ENCODE measurements around the gene OGFOD3. TPM values are rescaled to one million over a fixed set of nuclear protein-coding genes. Genes with fewer than 3 reads are reported as not detected.

OGFOD3 gene
- total and polyA plus RNA-seq, 2 donors (not counting 1 experiment from before 2014, with no cell fraction given) = 22.6 to 30.5 TPM

DNA sequence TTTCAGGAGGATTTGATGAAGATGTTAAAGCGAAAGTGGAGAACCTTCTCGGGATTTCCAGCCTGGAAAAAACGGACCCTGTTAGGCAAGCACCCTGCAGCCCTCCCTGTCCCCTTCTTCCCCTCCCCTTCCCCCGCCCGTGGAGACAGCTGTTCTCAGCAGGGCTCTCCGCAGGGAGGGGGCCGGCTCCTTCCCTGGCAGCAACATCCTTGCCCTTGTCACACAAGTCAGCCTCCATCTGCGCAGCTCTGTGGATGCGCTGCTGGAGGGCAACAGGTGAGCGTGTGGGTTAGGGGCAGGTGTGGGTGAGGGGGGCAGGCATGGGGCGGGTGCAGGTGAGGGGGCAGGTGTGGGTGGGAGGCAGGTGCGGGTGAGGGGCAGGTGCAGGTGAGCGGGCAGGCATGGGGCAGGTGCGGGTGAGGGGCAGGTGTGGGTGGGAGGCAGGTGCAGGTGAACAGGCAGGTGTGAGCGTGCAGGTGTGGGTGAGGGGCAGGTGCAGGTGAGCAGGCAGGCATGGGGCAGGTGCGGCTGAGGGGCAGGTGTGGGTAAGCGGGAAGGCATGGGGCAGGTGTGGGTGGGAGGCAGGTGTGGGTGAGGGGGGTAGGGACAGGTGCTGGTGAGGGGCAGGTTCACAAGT is 22.7 kb upstream of the OGFOD3 start:
- H3K4me2 ChIP-seq (replicated peaks; ENCODE audit: low read depth, low read length, poor library complexity, severe bottlenecking) = peak overlapping the region; percentile 64
- H4K20me1 ChIP-seq (ENCODE audit: control insufficient read depth, insufficient read depth, low read length, poor library complexity, severe bottlenecking) = peaks cover 93% of the 10 kb centered on the region
- H3K27me3 ChIP-seq (replicated peaks in 1 of 4; ENCODE audit: control extremely low read depth in 1 of 4, control insufficient read depth in 3 of 4, insufficient read depth in 4 of 4, low read length in 3 of 4) = no peaks in the 10 kb centered on the region
- POLR2A ChIA-PET = interaction anchor here (0.6 to 1.2 kb wide), 2 partner anchors 8 to 339 kb away, joined by 4 read pairs; no protein-coding TSS in a partner anchor
- Mint-ChIP-seq H3K4me3 (peak overlapping the region; percentile 78), H3K9me3 (ENCODE audit: insufficient read depth) (no peaks in the 10 kb centered on the region), H3K27ac (peak overlapping the region; percentile 91), H3K4me1 (peaks cover 39% of the 10 kb centered on the region), H3K27me3 (no peaks in the 10 kb centered on the region)
- peaks cover 0 to 75% of the 10 kb centered on the region in 2 experiments for H3K36me3 ChIP-seq (replicated peaks in 1 of 2; ENCODE audit: control extremely low read depth in 1 of 2, control insufficient read depth in 1 of 2, extremely low read depth in 1 of 2, insufficient read depth in 2 of 2, low read length in 1 of 2)
- intact Hi-C loops (cut with micrococcal nuclease) = loop anchor here (1.0 kb wide), 1 partner anchor 8 kb away; no protein-coding TSS in a partner anchor
- WGBS (ENCODE audit: insufficient coverage) = 81% methylated on average over 7 of the region's 17 CpGs
- CTCF ChIA-PET = no interaction called here
- no peak overlapping the region for H2AFZ ChIP-seq (ENCODE audit: insufficient read depth, low read depth, low read length, poor library complexity, severe bottlenecking)
- peak overlapping the region; percentile 43 to 78 for H3K27ac ChIP-seq (ENCODE audit: low read length in 2 of 2)
- peak overlapping the region in 1 of 5 experiments; percentile 3 for H3K4me3 ChIP-seq (ENCODE audit: control extremely low read depth in 1 of 5, extremely low read depth in 1 of 5, insufficient read depth in 1 of 5, low read depth in 2 of 5, low read length in 4 of 5)
- DNase-seq (no peak), ATAC-seq (ENCODE audit: low read depth) (no peak)
- no peaks in the 10 kb centered on the region for H3K9me3 ChIP-seq (ENCODE audit: control extremely low read depth in 1 of 3, control insufficient read depth in 2 of 3, insufficient read depth in 1 of 3, low read length in 2 of 3)
- H3K4me1 ChIP-seq (ENCODE audit: control insufficient read depth in 2 of 2, insufficient read depth in 2 of 2, low read length in 2 of 2) = peaks cover 19 to 70% of the 10 kb centered on the region in 2 donors
- H3K9ac ChIP-seq (ENCODE audit: low read length) = peak overlapping the region; percentile 35
- peaks cover 89% of the 10 kb centered on the region for H3K79me2 ChIP-seq (ENCODE audit: control insufficient read depth, insufficient read depth, low read length)
- no peak for TF ChIP-seq EZH2 (IDR thresholded peaks at IDR 0.05; ENCODE audit: borderline replicate concordance, insufficient read depth, low read depth, low read length, poor library complexity, severe bottlenecking)
- TF ChIP-seq, protein P1, sequence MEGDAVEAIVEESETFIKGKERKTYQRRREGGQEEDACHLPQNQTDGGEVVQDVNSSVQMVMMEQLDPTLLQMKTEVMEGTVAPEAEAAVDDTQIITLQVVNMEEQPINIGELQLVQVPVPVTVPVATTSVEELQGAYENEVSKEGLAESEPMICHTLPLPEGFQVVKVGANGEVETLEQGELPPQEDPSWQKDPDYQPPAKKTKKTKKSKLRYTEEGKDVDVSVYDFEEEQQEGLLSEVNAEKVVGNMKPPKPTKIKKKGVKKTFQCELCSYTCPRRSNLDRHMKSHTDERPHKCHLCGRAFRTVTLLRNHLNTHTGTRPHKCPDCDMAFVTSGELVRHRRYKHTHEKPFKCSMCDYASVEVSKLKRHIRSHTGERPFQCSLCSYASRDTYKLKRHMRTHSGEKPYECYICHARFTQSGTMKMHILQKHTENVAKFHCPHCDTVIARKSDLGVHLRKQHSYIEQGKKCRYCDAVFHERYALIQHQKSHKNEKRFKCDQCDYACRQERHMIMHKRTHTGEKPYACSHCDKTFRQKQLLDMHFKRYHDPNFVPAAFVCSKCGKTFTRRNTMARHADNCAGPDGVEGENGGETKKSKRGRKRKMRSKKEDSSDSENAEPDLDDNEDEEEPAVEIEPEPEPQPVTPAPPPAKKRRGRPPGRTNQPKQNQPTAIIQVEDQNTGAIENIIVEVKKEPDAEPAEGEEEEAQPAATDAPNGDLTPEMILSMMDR (IDR thresholded peaks at IDR 0.05) = no peak

DNA sequence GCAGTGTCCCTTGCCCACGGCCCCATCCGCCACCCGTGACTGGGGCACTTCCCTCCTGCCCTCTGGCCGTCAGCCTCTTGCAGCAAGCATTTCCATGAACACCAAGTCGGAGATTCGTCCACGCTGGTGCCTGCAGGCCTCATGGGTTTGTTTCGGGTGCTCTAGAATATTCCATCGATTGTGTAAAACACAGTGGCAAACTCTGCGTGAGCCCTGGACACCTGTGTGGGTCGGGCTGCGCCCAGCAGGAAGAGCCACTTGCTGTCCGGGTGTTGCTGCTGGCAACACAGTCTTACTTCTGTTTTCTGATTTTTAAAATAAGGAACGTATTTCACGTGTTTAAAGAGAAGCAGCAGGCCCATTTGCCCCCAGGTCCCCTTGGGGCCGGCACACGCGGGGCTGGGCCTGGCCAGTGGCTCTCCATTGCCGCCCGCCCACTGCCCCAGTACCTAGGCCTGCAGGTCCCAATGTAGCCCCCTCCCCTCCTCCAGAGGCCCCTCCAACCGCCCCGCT is 22.1 kb upstream of the OGFOD3 start:
- TF ChIP-seq, protein P1 (IDR thresholded peaks at IDR 0.05) = no peak
- no peak for TF ChIP-seq EZH2 (IDR thresholded peaks at IDR 0.05; ENCODE audit: borderline replicate concordance, insufficient read depth, low read depth, low read length, poor library complexity, severe bottlenecking)
- Mint-ChIP-seq H3K27ac (peak overlapping the region; percentile 91), H3K4me3 (peak overlapping the region; percentile 78), H3K4me1 (peaks cover 37% of the 10 kb centered on the region), H3K9me3 (ENCODE audit: insufficient read depth) (no peaks in the 10 kb centered on the region), H3K27me3 (no peaks in the 10 kb centered on the region)
- Histone ChIP-seq H3K36me3 (replicated peaks in 1 of 2; ENCODE audit: control extremely low read depth in 1 of 2, control insufficient read depth in 1 of 2, extremely low read depth in 1 of 2, insufficient read depth in 2 of 2, low read length in 1 of 2) (peaks cover 0 to 75% of the 10 kb centered on the region in 2 experiments), H3K4me2 (replicated peaks; ENCODE audit: low read depth, low read length, poor library complexity, severe bottlenecking) (peak overlapping the region; percentile 64), H4K20me1 (ENCODE audit: control insufficient read depth, insufficient read depth, low read length, poor library complexity, severe bottlenecking) (peaks cover 93% of the 10 kb centered on the region), H3K4me1 (ENCODE audit: control insufficient read depth in 2 of 2, insufficient read depth in 2 of 2, low read length in 2 of 2) (peaks cover 21 to 70% of the 10 kb centered on the region in 2 donors), H3K79me2 (ENCODE audit: control insufficient read depth, insufficient read depth, low read length) (peaks cover 89% of the 10 kb centered on the region), H3K9ac (ENCODE audit: low read length) (peak overlapping the region; percentile 35), H3K27ac (ENCODE audit: low read length in 2 of 2) (peak overlapping the region; percentile 43 to 78), H3K4me3 (ENCODE audit: control extremely low read depth in 1 of 5, extremely low read depth in 1 of 5, insufficient read depth in 1 of 5, low read depth in 2 of 5, low read length in 4 of 5) (peak overlapping the region in 3 of 5 experiments; percentile 5 to 45 (median 7)), H3K9me3 (ENCODE audit: control extremely low read depth in 1 of 3, control insufficient read depth in 2 of 3, insufficient read depth in 1 of 3, low read length in 2 of 3) (no peaks in the 10 kb centered on the region), H2AFZ (ENCODE audit: insufficient read depth, low read depth, low read length, poor library complexity, severe bottlenecking) (no peak overlapping the region), H3K27me3 (replicated peaks in 1 of 4; ENCODE audit: control extremely low read depth in 1 of 4, control insufficient read depth in 3 of 4, insufficient read depth in 4 of 4, low read length in 3 of 4) (no peaks in the 10 kb centered on the region)
- CTCF ChIA-PET = no interaction called here
- POLR2A ChIA-PET = interaction anchor here (0.6 to 1.2 kb wide), 2 partner anchors 9 to 338 kb away, joined by 4 read pairs; no protein-coding TSS in a partner anchor
- whole genome bisulfite sequencing (ENCODE audit: insufficient coverage) = 25% methylated on average over 17 of the region's 22 CpGs
- intact Hi-C loops (cut with micrococcal nuclease) = no loop called here
- DNase-seq (peak; percentile 71), ATAC-seq (ENCODE audit: low read depth) (peak; percentile 54)
